KMS-11 (cell line): ENCODE results near the gene RUNX1.
A peak's percentile ranks its signal among the peaks of the same experiment; 100 is the strongest.

Experiments
- H2AFZ ChIP-seq: fragments of 200-600 bp; sonication (generic); 2 replicates; pipeline ENCODE4 v1.6.1; 2016; ENCODE audit warnings: antibody characterized with exemption, mixed run types, low read depth
- H3K27ac ChIP-seq: fragments of 200-600 bp; sonication (generic); 2 replicates; pipeline ENCODE4 v1.6.1; 2016; ENCODE audit warnings: mild to moderate bottlenecking, mixed run types
- H3K27me3 ChIP-seq: fragments of 200-600 bp; sonication (generic); 2 replicates; pipeline ENCODE4 v1.6.1; 2017; ENCODE audit warnings: mild to moderate bottlenecking, low read depth, mixed run types, moderate library complexity; ENCODE audit not compliant: insufficient read depth
- H3K36me3 ChIP-seq: fragments of 200-600 bp; sonication (generic); 2 replicates; pipeline ENCODE4 v1.6.1; 2017; ENCODE audit warnings: mild to moderate bottlenecking, mixed run types; ENCODE audit not compliant: insufficient read depth
- H3K4me1 ChIP-seq: fragments of 200-600 bp; sonication (generic); 2 replicates; pipeline ENCODE4 v1.6.1; 2016; ENCODE audit warnings: mild to moderate bottlenecking, low read depth, mixed run types; ENCODE audit not compliant: poor library complexity, severe bottlenecking
- H3K4me2 ChIP-seq: fragments of 200-600 bp; sonication (generic); 2 replicates; pipeline ENCODE4 v1.7.0; 2016; ENCODE audit warnings: mild to moderate bottlenecking, mixed run types
- H3K4me3 ChIP-seq: fragments of 200-600 bp; sonication (generic); IDR thresholded peaks from 2 replicates; pipeline ENCODE4 v1.6.1; 2017; ENCODE audit warnings: low read depth, low read length, mixed read lengths; ENCODE audit not compliant: insufficient read depth
- H3K79me2 ChIP-seq: fragments of 200-600 bp; sonication (generic); 2 replicates; pipeline ENCODE4 v1.6.1; 2016; ENCODE audit warnings: low read depth, mixed run types; ENCODE audit not compliant: insufficient read depth
- H3K9ac ChIP-seq: fragments of 200-600 bp; sonication (generic); 2 replicates; pipeline ENCODE4 v1.6.1; 2016; ENCODE audit warnings: mild to moderate bottlenecking, mixed run types
- H4K20me1 ChIP-seq: fragments of 200-600 bp; sonication (generic); 2 replicates; pipeline ENCODE4 v1.6.1; 2016; ENCODE audit warnings: mild to moderate bottlenecking, mixed run types; ENCODE audit not compliant: insufficient read depth
- CTCF ChIP-seq: fragments of 200-600 bp; sonication (generic); conservative IDR thresholded peaks from 2 replicates; pipeline ENCODE4 v1.6.1; 2017; ENCODE audit warnings: low read depth, mild to moderate bottlenecking, antibody characterized with exemption, low read length, moderate library complexity, mixed read lengths

RUNX1 gene

DNA sequence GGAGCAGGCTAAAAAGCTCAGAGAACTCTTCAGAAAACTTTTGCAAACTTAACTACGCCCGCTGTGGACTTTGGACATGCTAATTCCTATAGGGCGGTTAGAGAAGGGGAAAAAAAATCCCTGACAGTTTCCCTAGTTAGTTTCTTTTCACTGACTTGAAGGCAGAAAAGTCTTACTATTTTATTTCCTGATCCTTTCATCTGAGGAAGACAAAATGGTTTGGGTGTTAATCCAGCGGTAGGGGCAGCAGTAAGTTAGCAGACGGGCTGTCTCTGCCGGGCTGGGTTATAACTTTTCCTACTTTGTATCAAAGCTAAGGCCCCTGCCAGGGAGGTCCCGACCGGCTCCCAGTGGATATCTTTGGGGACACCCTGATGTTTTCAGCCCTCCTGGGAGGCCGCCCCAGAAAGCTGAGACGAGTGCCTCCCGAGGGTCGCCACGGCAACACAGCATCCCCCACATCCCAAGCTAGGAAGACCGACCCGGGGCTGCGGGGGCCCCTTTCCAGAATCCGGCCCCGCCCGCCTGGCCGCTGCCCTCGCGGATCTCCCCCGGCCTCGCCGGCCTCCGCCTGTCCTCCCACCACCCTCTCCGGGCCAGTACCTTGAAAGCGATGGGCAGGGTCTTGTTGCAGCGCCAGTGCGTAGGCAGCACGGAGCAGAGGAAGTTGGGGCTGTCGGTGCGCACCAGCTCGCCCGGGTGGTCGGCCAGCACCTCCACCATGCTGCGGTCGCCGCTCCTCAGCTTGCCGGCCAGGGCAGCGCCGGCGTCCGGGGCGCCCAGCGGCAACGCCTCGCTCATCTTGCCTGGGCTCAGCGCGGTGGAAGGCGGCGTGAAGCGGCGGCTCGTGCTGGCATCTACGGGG is 162.6 kb downstream of the RUNX1 start:
- Histone ChIP-seq H3K79me2 (peaks cover 4% of the 10 kb centered on the region; the same call in 1 of the 2 replicates), H3K9ac (peak overlapping the region; percentile 55; the same call in 1 of the 2 replicates), H3K4me2 (peak overlapping the region; percentile 79), H3K36me3 (no peaks in the 10 kb centered on the region), H3K27ac (no peak overlapping the region), H3K27me3 (peaks cover 23% of the 10 kb centered on the region), H3K4me3 (no peak overlapping the region), H2AFZ (peak overlapping the region; percentile 46), H3K4me1 (peaks cover 22% of the 10 kb centered on the region), H4K20me1 (no peaks in the 10 kb centered on the region)
- TF ChIP-seq CTCF, result no peak

GRCh38 chr21:34885626-34886239 is 163.4 kb downstream of the RUNX1 start:
- H3K79me2 ChIP-seq, result peaks cover 4% of the 10 kb centered on the region; the same call in 1 of the 2 replicates
- TF ChIP-seq CTCF, result no peak
- H4K20me1 ChIP-seq, result no peaks in the 10 kb centered on the region
- H2AFZ ChIP-seq, result peak overlapping the region; percentile 46
- H3K4me2 ChIP-seq, result peak overlapping the region; percentile 79
- no peak overlapping the region for H3K27ac ChIP-seq
- peaks cover 21% of the 10 kb centered on the region for H3K27me3 ChIP-seq
- H3K36me3 ChIP-seq, result no peaks in the 10 kb centered on the region
- H3K9ac ChIP-seq, result peak overlapping the region; percentile 55; the same call in 1 of the 2 replicates
- peaks cover 22% of the 10 kb centered on the region for H3K4me1 ChIP-seq
- H3K4me3 ChIP-seq, result no peak overlapping the region

- no peak overlapping the region for H2AFZ ChIP-seq
- no peak overlapping the region for H3K27ac ChIP-seq
- peak overlapping the region; percentile 79 for H3K4me2 ChIP-seq
- TF ChIP-seq CTCF, result no peak
- H3K9ac ChIP-seq, result peak overlapping the region; percentile 55; the same call in 1 of the 2 replicates
- peaks cover 4% of the 10 kb centered on the region; the same call in 1 of the 2 replicates for H3K79me2 ChIP-seq
- peaks cover 22% of the 10 kb centered on the region for H3K4me1 ChIP-seq
- no peaks in the 10 kb centered on the region for H4K20me1 ChIP-seq
- no peaks in the 10 kb centered on the region for H3K36me3 ChIP-seq
- H3K27me3 ChIP-seq, result peaks cover 18% of the 10 kb centered on the region
- no peak overlapping the region for H3K4me3 ChIP-seq
Measured at GRCh38 chr21:34885125-34885524, 164.0 kb downstream of the RUNX1 start.

DNA sequence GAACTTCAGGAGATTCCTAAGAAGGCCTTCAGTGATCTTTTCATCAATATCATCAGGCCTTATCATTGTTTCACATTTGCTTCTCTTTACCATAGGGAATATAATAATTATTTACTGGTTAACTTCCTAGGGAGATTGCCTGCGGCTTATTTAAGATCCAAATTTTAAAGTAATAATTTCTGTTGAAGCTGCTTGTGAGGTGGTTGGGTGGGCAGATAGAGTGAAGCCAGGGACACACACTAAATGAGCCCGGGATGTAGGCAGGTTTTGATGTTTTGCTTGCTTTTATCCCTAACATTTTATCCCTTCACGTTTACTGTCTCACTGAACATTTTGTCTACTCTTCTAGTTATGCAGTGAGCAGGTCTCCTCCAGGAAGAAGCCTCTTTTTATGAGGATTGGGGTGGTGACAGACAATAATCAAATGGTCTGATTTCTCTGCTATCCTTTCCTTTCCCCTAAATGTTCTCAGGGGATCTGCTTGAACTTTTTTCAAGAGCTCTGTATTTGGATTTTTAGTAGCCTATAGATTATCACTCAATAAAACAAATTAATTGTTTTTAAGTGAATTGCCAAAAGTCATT is 164.7 kb downstream of the RUNX1 start:
- TF ChIP-seq CTCF, result no peak
- H3K4me1 ChIP-seq, result peaks cover 22% of the 10 kb centered on the region
- no peak overlapping the region for H2AFZ ChIP-seq
- H3K79me2 ChIP-seq, result peaks cover 4% of the 10 kb centered on the region; the same call in 1 of the 2 replicates
- no peak overlapping the region for H3K27ac ChIP-seq
- no peak overlapping the region for H3K9ac ChIP-seq
- no peaks in the 10 kb centered on the region for H3K36me3 ChIP-seq
- no peaks in the 10 kb centered on the region for H4K20me1 ChIP-seq
- peaks cover 18% of the 10 kb centered on the region for H3K27me3 ChIP-seq
- H3K4me2 ChIP-seq, result peak overlapping the region; percentile 79; the same call in 1 of the 2 replicates
- H3K4me3 ChIP-seq, result no peak overlapping the region
